ENCODE results near the gene CFAP157.

DNA sequence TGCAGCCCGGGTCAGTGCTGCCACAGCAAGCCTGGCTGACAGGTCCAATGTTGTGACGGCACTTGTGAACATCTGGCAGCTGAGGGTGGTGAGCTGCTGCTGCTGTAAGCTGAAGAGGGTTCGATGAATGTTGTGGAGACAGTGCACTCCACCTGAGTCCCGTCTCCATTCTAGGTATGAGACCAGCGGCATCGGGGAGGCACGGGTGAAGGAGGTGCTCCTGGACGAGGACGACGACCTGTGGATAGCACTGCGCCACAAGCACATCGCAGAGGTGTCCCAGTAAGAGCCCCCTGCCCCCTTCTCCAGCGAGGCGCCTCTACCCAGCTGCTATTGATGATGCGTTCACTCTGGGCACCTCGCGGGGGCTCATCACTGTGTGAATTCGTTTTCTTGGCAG, 38.9 kb upstream of the CFAP157 start:
- TF ChIP-seq POLR2A (IDR thresholded peaks at IDR 0.05) (no peak), CTCF (IDR thresholded peaks at IDR 0.05) (no peak)

Measured in uterus (tissue), 2 donors.